WTC11 (cell line): Measurements from ENCODE around the gene PLPPR3.

Experiments
- CTCF ChIP-seq: fragments of 200-600 bp; IDR thresholded peaks from 2 replicates; pipeline ENCODE4 v1.8.0; 2022; ENCODE audit warnings: antibody characterized with exemption
- IRF2 ChIP-seq: sonication (generic); formaldehyde crosslinking; IDR thresholded peaks from 2 replicates; pipeline ENCODE4 v1.8.0; 2022; ENCODE audit warnings: low read depth, missing genetic modification reagents, borderline replicate concordance
- MYBL2 ChIP-seq: sonication (generic); formaldehyde crosslinking; IDR thresholded peaks from 2 replicates; pipeline ENCODE4 v1.8.1; 2023; ENCODE audit warnings: mild to moderate bottlenecking, moderate library complexity, missing genetic modification reagents
- NR2C2 ChIP-seq: sonication (generic); formaldehyde crosslinking; IDR thresholded peaks from 2 replicates; pipeline ENCODE4 v1.8.0; 2022; ENCODE audit warnings: mild to moderate bottlenecking, missing genetic modification reagents
- ZNF121 ChIP-seq: sonication (generic); formaldehyde crosslinking; IDR thresholded peaks from 2 replicates; pipeline ENCODE4 v1.8.0; 2023; ENCODE audit warnings: missing genetic modification reagents

- TF ChIP-seq MYBL2 = no peak
- no peak for TF ChIP-seq NR2C2 (CRISPR knock-in tag)
- no peak for TF ChIP-seq IRF2 (CRISPR knock-in tag)
- TF ChIP-seq ZNF121 (CRISPR knock-in tag) = peak; percentile 92
- no peak for TF ChIP-seq CTCF
Measured at GRCh38 chr19:844546-844971, 22.8 kb upstream of the PLPPR3 start.
